ENCODE measurements around the gene IGFBP3.

GRCh38 chr7:45955286-45955685 lies 34.2 kb upstream of the IGFBP3 start:
- TF ChIP-seq ZFP36 (IDR thresholded peaks at IDR 0.05; ENCODE audit: low read depth, low read length, partially characterized antibody), result no peak
- TF ChIP-seq KAT8 (IDR thresholded peaks at IDR 0.05; ENCODE audit: low read depth), result no peak
- no peak for TF ChIP-seq CTCF (IDR thresholded peaks at IDR 0.05 in 2 of 3, conservative IDR thresholded peaks at IDR 0.05 in 1 of 3; ENCODE audit: insufficient read depth in 2 of 3, low read depth in 1 of 3, low read length in 3 of 3)
